Activated CD4-positive, alpha-beta T cell treated with anti-CD3 and anti-CD28 coated beads for 1 hour (primary cell): ENCODE measurements around the gene VTI1A.
"Not testable (repeated sequence)": the region's sequence is repeated elsewhere in the genome, so short reads cannot be mapped to it uniquely, and the experiment has no call there.

Experiments
- DNase-seq: peaks from one replicate; pipeline ENCODE4 v3.0.0-alpha.2; 2020

VTI1A gene

DNA sequence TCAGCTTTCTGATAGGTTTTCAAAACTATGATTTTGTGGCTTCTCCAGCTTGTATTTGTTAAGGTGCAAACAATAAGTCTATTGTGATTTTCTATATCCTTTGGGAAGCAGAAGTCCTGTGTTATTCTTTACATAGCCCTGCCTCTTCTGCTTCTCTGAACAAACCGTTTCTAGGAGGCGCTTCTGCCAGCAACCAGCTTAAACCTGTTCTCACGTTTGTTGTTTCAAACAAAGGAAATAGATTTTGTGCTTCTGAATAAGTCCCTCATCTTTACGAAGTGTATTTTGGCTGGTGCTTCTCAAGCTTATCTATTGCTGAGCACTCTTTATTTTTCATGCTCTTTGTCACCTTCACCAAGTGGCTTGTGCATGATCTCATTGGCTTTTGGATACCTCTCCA is 61.0 kb downstream of the VTI1A start:
- DNase-seq = no peak

DNA sequence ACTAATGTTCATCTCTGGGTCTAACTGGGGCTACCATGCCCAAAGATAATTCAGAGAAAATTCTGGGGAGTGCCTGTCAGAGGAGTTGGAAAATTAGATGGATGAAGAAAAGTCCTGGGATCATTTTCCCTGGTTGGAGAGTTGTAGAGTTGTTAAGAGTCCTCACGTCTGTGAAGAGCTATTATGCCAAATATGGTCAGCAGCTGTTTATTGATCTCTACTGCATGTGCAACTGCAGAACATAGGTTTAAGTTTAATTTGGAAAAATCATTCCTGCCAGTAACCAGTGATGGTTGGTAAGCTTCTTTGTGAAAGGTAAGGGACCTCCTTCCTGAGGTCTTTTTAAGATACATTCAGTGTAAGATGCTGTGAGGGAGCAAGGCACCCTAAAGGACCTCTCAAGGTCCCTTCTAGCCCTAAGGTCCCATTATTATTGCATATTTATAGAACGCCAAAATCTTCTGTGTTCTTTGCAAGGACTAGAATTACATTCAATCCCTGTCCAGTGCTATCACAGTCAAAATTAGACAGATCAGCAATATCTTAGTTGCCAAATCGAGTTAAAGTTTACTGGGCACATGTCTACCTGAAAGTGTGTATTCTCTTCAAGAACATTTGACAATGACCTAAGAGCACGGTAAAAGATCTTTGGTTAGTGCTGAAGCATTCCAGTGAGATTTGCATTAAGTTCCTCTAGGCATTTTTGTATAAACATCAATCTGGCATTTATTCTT is 62.7 kb downstream of the VTI1A start:
- DNase-seq = no peak

GRCh38 chr10:112510384-112510783 is 63.4 kb downstream of the VTI1A start:
- DNase-seq = no peak

- DNase-seq = no peak
Observed at GRCh38 chr10:112512294-112512693, 65.3 kb downstream of the VTI1A start.

DNA sequence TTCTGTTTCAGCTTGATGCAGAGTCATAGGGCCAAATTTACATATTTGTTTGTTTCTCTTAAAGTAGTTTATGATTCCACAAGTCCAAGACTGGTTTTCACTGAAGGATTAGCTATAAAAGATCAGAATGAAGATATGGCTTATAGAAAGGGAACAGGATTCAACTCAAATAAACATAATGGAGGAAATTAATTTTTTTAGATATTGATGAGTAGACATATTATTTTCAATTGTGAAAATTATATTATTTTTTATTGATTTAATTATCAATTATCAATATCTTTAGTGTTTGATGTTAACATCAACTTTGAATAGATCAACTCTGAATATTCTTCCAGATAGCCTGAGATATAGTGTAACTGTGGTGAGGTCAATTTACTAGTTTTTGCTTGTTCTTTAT is 68.1 kb downstream of the VTI1A start:
- no peak for DNase-seq

DNA sequence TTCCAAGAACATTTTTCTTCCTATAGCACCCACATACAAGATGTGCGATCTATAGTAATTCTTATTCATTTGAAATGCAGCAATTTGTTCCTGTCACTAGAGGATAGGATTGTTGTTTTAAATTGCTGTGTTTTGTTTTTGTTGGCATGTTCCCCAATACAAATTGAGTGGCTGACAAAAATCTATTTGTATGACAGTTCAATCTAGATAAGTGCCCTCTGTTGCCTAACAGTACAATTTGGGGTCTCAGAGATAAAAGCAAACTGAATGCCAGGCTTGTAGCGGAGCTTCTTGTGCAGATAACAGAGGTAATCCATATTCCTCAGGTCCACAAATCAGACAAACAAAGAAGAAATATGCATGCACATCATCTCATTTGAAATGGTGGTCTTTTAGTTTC is 68.8 kb downstream of the VTI1A start:
- no peak for DNase-seq

- no peak for DNase-seq
Observed at GRCh38 chr10:112517451-112517862, 70.4 kb downstream of the VTI1A start.

DNA sequence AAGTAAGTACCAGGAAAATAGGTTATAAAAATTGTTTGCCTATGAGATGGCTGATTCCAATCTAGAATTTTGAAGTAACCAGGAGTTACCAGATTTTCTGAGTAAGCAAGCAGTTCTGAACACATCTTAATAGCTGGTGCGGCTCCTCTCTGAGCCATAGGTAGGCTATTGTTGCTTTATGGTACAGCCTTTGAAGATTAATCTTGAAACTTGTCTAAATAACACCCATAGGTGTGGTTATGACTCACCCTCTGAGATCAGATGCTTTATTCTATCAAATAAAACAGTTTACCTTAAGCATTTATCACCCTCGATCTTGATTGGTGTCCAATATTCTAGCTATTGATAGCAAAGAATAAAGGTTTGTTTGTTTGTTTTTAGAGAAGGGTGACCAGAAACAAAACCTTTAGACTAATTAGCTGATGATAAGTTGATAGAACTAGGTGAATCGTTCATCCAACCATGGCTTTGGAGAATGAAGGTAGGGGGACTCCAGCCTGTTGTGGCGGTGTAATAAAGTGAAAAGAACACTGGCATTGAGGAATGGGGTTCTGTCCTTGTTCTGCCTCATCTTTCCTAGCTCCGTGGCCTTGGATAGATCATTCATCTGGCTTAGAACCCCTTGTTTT is 72.2 kb downstream of the VTI1A start:
- no peak for DNase-seq

DNA sequence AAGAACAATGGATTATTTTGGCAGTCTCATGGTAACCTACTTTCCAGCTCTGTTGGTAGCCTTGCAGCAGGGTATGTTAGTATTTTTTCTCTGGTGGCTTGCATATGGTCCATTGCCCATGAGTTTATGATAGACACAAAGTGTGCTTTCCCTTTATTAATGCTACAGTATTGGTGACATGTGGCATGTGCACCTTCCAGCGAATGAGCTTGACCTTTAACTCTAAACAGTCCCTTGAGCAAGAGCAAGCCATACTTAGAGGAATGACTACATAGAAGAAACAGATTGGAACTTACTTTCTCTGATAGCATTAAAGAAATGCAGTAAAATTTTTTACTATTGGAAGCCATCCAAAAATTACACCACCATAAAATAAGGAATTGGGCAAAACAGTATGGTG is 73.9 kb downstream of the VTI1A start:
- no peak for DNase-seq

DNA sequence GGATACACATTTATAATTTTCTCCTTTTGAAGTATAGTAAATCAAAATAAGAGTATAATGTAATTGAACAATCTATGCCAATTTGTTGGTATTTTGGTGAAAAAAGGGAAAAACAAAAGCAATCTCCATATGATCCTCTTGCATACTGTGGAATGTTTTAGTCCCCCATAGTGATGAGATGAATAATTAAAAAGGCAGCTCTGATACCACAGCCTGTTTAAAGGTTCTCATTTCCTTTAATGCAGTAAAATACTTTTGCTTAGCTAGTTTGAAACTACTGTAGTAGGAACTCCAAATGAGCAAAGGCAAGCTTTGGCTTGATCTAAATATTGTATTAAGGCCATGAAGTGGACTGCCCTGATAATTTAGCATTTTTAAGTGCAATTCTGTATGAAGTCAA is 77.6 kb downstream of the VTI1A start:
- DNase-seq = no peak

GRCh38 chr10:112525200-112525599 is 78.2 kb downstream of the VTI1A start:
- DNase-seq = no peak

- no peak for DNase-seq
Observed at GRCh38 chr10:112526139-112526538, 79.1 kb downstream of the VTI1A start.

- no peak for DNase-seq
Observed at GRCh38 chr10:112526906-112527305, 79.9 kb downstream of the VTI1A start.

GRCh38 chr10:112528235-112528634 is 81.2 kb downstream of the VTI1A start:
- no peak for DNase-seq

GRCh38 chr10:112531421-112531820 is 84.4 kb downstream of the VTI1A start:
- DNase-seq = no peak

- no peak for DNase-seq
Observed at GRCh38 chr10:112532189-112532588, 85.2 kb downstream of the VTI1A start.

GRCh38 chr10:112532956-112533355 is 85.9 kb downstream of the VTI1A start:
- no peak for DNase-seq

DNA sequence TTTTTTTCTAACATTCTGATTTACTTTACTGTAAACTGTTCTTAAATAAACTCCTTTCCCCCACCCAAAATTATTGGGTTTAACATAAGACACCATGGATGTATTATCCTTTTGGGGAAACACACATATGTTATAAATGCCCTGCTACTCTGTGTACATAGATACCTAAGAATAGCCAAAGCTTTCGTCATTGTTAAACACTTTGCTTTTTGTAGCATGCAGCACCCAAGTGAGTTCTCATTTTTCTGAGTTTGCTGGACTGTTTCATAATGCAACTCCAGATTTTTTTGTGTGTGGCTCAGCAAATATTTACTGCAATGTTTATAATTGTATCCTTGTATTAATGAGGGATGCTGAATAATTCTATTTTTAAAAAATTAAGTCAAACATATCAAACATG is 86.9 kb downstream of the VTI1A start:
- DNase-seq = no peak

GRCh38 chr10:112535531-112535951 is 88.5 kb downstream of the VTI1A start:
- DNase-seq = no peak

DNA sequence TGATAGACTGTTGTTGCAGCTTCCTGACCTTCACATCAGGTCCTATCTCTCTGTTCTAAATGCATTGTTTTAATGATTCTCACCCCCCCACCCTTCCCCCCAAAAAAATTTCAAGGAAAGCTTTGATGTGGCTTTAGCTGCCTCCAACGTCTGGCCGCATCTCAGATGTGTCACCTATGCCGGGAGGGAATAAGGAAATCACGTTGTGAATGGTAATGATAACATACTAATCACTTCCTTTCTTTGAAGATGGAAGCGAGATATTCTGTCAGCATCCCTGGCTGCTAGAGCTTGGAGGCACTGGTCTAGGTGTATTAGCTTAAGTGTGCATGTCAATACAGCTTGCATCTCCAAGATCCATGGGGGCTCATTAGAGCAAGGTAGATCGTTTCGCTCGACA is 89.6 kb downstream of the VTI1A start:
- DNase-seq = no peak

DNA sequence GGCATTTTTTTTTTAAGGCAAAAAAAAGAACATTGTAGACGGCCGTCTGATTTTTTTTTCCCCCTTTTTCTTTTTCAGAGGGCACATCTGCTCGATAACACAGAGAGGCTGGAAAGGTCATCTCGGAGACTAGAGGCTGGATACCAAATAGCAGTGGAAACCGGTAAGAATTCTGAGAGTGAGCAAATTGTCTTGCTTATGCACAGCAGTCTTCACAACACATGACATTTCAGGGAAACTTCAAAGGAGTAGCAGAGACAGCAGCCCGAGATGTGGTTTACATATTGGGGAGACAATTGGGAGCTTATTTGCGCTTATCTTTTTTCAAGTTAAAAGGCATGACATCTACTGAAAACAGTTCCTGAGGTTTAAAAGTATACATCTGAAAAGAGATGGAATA is 91.2 kb downstream of the VTI1A start:
- DNase-seq = no peak

DNA sequence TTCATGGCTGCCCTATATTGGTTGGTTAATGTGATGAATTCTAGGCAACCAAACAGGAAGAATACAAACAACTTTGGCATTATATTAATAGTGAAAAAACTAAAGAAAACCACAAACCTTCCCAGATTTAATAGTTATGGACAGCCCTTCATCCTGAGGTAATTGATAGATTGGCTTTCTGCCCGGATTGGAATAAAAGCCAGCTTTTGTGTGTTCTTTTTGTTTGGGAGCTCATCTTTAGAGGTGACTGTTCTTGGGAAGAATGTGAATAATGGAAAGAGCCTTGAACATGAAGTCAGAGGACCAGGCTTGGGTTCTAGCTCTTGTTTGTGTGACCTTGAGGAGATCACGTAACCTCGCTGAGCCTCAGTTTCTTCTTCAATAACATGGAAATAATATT is 92.3 kb downstream of the VTI1A start:
- no peak for DNase-seq

DNA sequence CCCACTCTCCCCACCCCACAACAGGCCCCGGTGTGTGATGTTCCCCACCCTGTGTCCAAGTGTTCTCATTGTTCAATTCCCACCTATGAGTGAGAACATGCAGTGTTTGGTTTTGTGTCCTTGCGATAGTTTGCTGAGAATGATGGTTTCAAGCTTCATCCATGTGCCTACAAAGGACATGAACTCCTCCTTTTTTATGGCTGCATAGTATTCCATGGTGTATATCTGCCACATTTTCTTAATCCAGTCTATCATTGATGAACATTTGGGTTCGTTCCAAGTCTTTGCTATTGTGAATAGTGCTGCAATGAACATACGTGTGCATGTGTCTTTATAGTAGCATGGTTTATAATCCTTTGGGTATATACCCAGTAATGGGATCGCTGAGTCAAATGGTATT is 95.8 kb downstream of the VTI1A start:
- DNase-seq = not testable (repeated sequence)

DNA sequence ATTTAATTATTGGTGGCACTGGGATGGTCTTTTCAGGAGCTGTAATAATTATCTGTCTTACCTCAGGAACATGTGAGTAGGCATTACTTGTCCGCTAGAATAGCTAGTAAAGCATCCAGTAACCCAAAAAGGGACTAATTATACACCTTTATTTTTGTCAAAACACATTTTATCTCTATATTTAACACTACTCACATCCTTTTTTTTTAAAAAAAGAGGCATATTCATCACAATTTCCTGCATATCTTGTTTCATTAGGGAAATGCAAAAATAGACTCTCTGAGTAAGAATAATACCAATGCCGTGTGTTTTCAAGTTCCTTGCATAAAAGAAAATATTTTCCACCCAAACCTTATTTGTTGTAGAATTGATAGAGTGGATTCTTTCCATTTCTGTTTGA is 99.5 kb downstream of the VTI1A start:
- no peak for DNase-seq
